HepG2 (cell line): Measurements from ENCODE around the gene CTIF. TPM values are rescaled to one million over a fixed set of nuclear protein-coding genes. Genes with fewer than 3 reads are reported as not detected.

ENCODE experiments used
- ATAC-seq: fragments of 200-7000 bp; cut with Tn5 transposase; 3 replicates; pipeline ENCODE4 v1.9.1; 2020; ENCODE audit warnings: mild to moderate bottlenecking, moderate library complexity
- BruUV-seq: library from RNA; stranded (reverse); fragments of 400-500 nt; replicated peaks from 2 replicates; lab custom pipeline; 2021; lab: Mats Ljungman, UMichigan
- CTCF ChIA-PET: fragments of 300-600 bp; formaldehyde crosslinking; extraction: SDS; loops from one replicate; lab custom pipeline; 2021; ENCODE audit warnings: low total read pairs, inconsistent platforms, low intra/inter-chr PET ratio; lab: Yijun Ruan, JAX
- POLR2A ChIA-PET: fragments of 350-600 bp; sonication (Branson Sonifier 250); formaldehyde crosslinking; loops from one replicate; lab custom pipeline; 2020; ENCODE audit warnings: antibody characterized with exemption, inconsistent platforms; lab: Yijun Ruan, JAX
- DNase-seq: peaks from one replicate; pipeline ENCODE4 v3.0.0-alpha.2; 2015; ENCODE audit warnings: low spot score
- FAIRE-seq: peaks from 3 replicates; lab custom pipeline; 2011; peaks lifted over from hg19 to GRCh38; lab: Jason Lieb, UNC
- H2AFZ ChIP-seq: one replicate; pipeline ENCODE4 v1.6.1; 2011; ENCODE audit warnings: low read length, inconsistent platforms
- H3K27ac ChIP-seq: fragments of 300-600 bp; 3 replicates; pipeline ENCODE4 v1.8.0; 2011; ENCODE audit warnings: mixed run types, mild to moderate bottlenecking, mixed read lengths, low read length, inconsistent platforms; ENCODE audit not compliant: insufficient read depth; ENCODE audit errors: extremely low read length
- H3K27me3 ChIP-seq, 2 experiments: fragments of 200-600 bp in 1 of 2; 2 replicates in 1 of 2; 3 replicates in 1 of 2; pipeline versions ENCODE4 v1.6.0 to v1.8.0; 2011; ENCODE audit warnings: low read length in 2 of 2, mild to moderate bottlenecking in 2 of 2, moderate library complexity in 2 of 2, inconsistent platforms in 1 of 2; ENCODE audit not compliant: insufficient read depth in 2 of 2, control insufficient read depth in 1 of 2
- H3K36me3 ChIP-seq, 2 experiments: fragments of 200-600 bp in 1 of 2; replicated peaks in 1 of 2; 2 replicates in 1 of 2; 3 replicates in 1 of 2; pipeline versions ENCODE4 v1.5.1 to v1.8.0; 2011; ENCODE audit warnings: low read length in 2 of 2, inconsistent platforms in 1 of 2; ENCODE audit not compliant: insufficient read depth in 2 of 2, control insufficient read depth in 1 of 2
- H3K4me1 ChIP-seq: 2 replicates; pipeline ENCODE4 v1.5.1; 2012; ENCODE audit warnings: low read length, inconsistent platforms; ENCODE audit not compliant: insufficient read depth
- H3K4me2 ChIP-seq: 2 replicates; pipeline ENCODE4 v1.6.0; 2011; ENCODE audit warnings: low read depth, low read length, inconsistent platforms
- H3K4me3 ChIP-seq, 3 experiments: fragments of 200-600 bp in 1 of 3; sonication (generic), shearing (Covaris generic) in 1 of 3; replicated peaks in 1 of 3; 2 replicates each; pipeline ENCODE4 v1.5.1; 2011 to 2016; ENCODE audit warnings: low read length in 3 of 3, inconsistent platforms in 2 of 3, low read depth in 2 of 3, mild to moderate bottlenecking in 2 of 3, control low read depth in 1 of 3, mixed read lengths in 1 of 3; ENCODE audit not compliant: insufficient read depth in 1 of 3
- H3K79me2 ChIP-seq: one replicate; pipeline ENCODE4 v1.6.1; 2011; ENCODE audit warnings: low read length, inconsistent platforms; ENCODE audit not compliant: insufficient read depth
- H3K9ac ChIP-seq: 2 replicates; pipeline ENCODE4 v1.6.0; 2011; ENCODE audit warnings: mild to moderate bottlenecking, low read depth, low read length, inconsistent platforms; ENCODE audit not compliant: insufficient read depth
- H3K9me3 ChIP-seq: 2 replicates; pipeline ENCODE4 v1.5.1; 2012; ENCODE audit warnings: mild to moderate bottlenecking, low read length
- H4K20me1 ChIP-seq: 2 replicates; pipeline ENCODE4 v1.6.0; 2011; ENCODE audit warnings: inconsistent platforms, mild to moderate bottlenecking, low read length, moderate library complexity; ENCODE audit not compliant: insufficient read depth
- ASH2L ChIP-seq: fragments of 300-600, 200-600 bp; sonication (generic); IDR thresholded peaks from 2 replicates; pipeline ENCODE4 v1.7.0; 2017; ENCODE audit warnings: low read depth, mild to moderate bottlenecking, moderate library complexity, mixed read lengths, low read length; ENCODE audit not compliant: insufficient read length
- LRRFIP1 ChIP-seq: sonication (generic); formaldehyde crosslinking; conservative IDR thresholded peaks from 2 replicates; pipeline ENCODE4 v1.4.0; 2020; ENCODE audit warnings: missing genetic modification reagents
- MAFF ChIP-seq: IDR thresholded peaks from 2 replicates; pipeline ENCODE4 v1.6.1; 2011; ENCODE audit warnings: low read depth, low read length, improper control_type of control experiment
- MBNL3 ChIP-seq: fragments of 250-450 bp; sonication (Bioruptor Pico); conservative IDR thresholded peaks from 2 replicates; pipeline ENCODE4 v1.8.0; 2022; ENCODE audit warnings: mild to moderate bottlenecking, inconsistent platforms
- NFAT5 ChIP-seq: sonication (generic); formaldehyde crosslinking; IDR thresholded peaks from 2 replicates; pipeline ENCODE4 v1.4.0; 2020; ENCODE audit warnings: missing genetic modification reagents
- ZBTB38 ChIP-seq: sonication (generic); formaldehyde crosslinking; IDR thresholded peaks from 2 replicates; pipeline ENCODE4 v1.5.1; 2020; ENCODE audit warnings: mild to moderate bottlenecking, missing genetic modification reagents
- ZBTB43 ChIP-seq: sonication (generic); formaldehyde crosslinking; conservative IDR thresholded peaks from 2 replicates; pipeline ENCODE4 v1.4.0; 2020; ENCODE audit warnings: missing genetic modification reagents
- ZNF101 ChIP-seq: sonication (generic); formaldehyde crosslinking; IDR thresholded peaks from 2 replicates; pipeline ENCODE4 v1.4.0; 2020; ENCODE audit warnings: mild to moderate bottlenecking, low read depth, missing genetic modification reagents, borderline replicate concordance
- ZNF256 ChIP-seq: sonication (generic); formaldehyde crosslinking; conservative IDR thresholded peaks from 2 replicates; pipeline ENCODE4 v1.4.0; 2020; ENCODE audit warnings: missing genetic modification reagents
- ZNF598 ChIP-seq: sonication (generic); formaldehyde crosslinking; IDR thresholded peaks from 2 replicates; pipeline ENCODE4 v1.5.1; 2020; ENCODE audit warnings: mild to moderate bottlenecking, missing genetic modification reagents, borderline replicate concordance
- ZNF790 ChIP-seq: sonication (generic); formaldehyde crosslinking; IDR thresholded peaks from 2 replicates; pipeline ENCODE4 v1.8.0; 2022; ENCODE audit warnings: missing genetic modification reagents, mild to moderate bottlenecking, borderline replicate concordance
- WGBS: methylation state at CpG from one replicate; pipeline ENCODE4 v1.1.6; 2017; ENCODE audit warnings: low lambda C conversion rate; 5-methylcytosine and 5-hydroxymethylcytosine counted together
- in situ Hi-C: cut with HindIII; loops from 2 replicates; pipeline ENCODE4 v1.10.0; 2017; ENCODE audit warnings: low pct_unique_long_range_greater_than_20kb; ENCODE audit not compliant: extremely low pct_ligation_motif_present
- intact Hi-C: fragments of 100-400 bp; cut with micrococcal nuclease; formaldehyde crosslinking; loops from one replicate; pipeline ENCODE4 v1.10.0; 2022; ENCODE audit not compliant: unreplicated experiment
- polyA plus RNA-seq, 8 experiments: library from polyadenylated mRNA; depleted of rRNA in 3 of 8; stranded (reverse) in 7 of 8; unstranded in 1 of 8; fragments of >200 nt; fragmentation: Illumina TruSeq in 4 of 8; extraction: Trizol in 4 of 8; gene quantifications; 2 replicates each; pipeline versions ENCODE4 v1.2.1 to v1.2.3, GENCODE V29; 2011 to 2016; ENCODE audit warnings: low read depth in 4 of 8, missing spikeins in 1 of 8, mixed read lengths in 1 of 8; ENCODE audit not compliant: insufficient read depth in 1 of 8
- total RNA-seq, 5 experiments: library from RNA; depleted of rRNA; stranded (reverse); fragments of >200 nt; fragmentation: Illumina TruSeq; extraction: Trizol; gene quantifications; 2 replicates each; pipeline ENCODE4 v1.2.3, GENCODE V29; 2016; ENCODE audit warnings: low read depth in 1 of 5

CTIF gene
- total and polyA plus RNA-seq, 2 of the 13 experiments (the other 11 are each of a cell fraction or from before 2014, with no cell fraction given) = 18.2 to 28.0 TPM

- Histone ChIP-seq H3K79me2 (no peaks in the 10 kb centered on the region), H3K4me2 (peak overlapping the region; percentile 79; the same call in 1 of the 2 replicates), H3K9ac (0 out of 2 replicates have a peak overlapping the region, but pooled peaks have one; percentile 19), H3K36me3 (no peaks in the 10 kb centered on the region), H3K27me3 (no peaks in the 10 kb centered on the region; a peak in 1 of 5 replicates), H4K20me1 (no peaks in the 10 kb centered on the region), H2AFZ (no peak overlapping the region), H3K27ac (no peak overlapping the region), H3K9me3 (no peaks in the 10 kb centered on the region), H3K4me3 (no peak overlapping the region; a peak in 1 of 6 replicates), H3K4me1 (peaks cover 97% of the 10 kb centered on the region)
- BruUV-seq = no TSS peak
- in situ Hi-C loops (loop anchor here (10.0 kb wide), 1 partner anchor 348 kb away; no protein-coding TSS in a partner anchor), intact Hi-C loops (loop anchor here (2.0 to 10.0 kb wide), 2 partner anchors 14 to 282 kb away; no protein-coding TSS in a partner anchor)
- DNase-seq (no peak), FAIRE-seq (no peak), ATAC-seq (no peak)
- WGBS = 72% methylated on average over 15 of the region's 22 CpGs
- POLR2A ChIA-PET = interaction anchor here (0.9 to 4.2 kb wide), 5 partner anchors 10 to 111 kb away, joined by 3 to 36 read pairs (median 6); no protein-coding TSS in a partner anchor
- CTCF ChIA-PET = no interaction called here
- TF ChIP-seq ZBTB38 (CRISPR knock-in tag) = peak; percentile 40; the same call in 1 of the 2 replicates
- no peak for TF ChIP-seq LRRFIP1 (CRISPR knock-in tag)
- no peak for TF ChIP-seq ZNF256 (CRISPR knock-in tag)
- no peak for TF ChIP-seq MBNL3 (CRISPR knock-in tag)
- no peak for TF ChIP-seq ASH2L
- TF ChIP-seq ZNF598 (CRISPR knock-in tag) = 0 out of 2 replicates have a peak, but pooled peaks have one; percentile 2
- no peak for TF ChIP-seq ZNF790 (CRISPR knock-in tag)
- TF ChIP-seq NFAT5 (CRISPR knock-in tag) = no peak
- no peak for TF ChIP-seq ZNF101 (CRISPR knock-in tag)
- peak; percentile 0; the same call in 1 of the 2 replicates for TF ChIP-seq MAFF
- no peak for TF ChIP-seq ZBTB43
These were observed 353.5 kb downstream of the CTIF start for GRCh38 chr18:48892146-48892855.
